ENCODE results near the gene PDCD4. TPM values are rescaled to one million over a fixed set of nuclear protein-coding genes. Genes with fewer than 3 reads are reported as not detected.

Gene PDCD4
- total RNA-seq, 1 experiment from 2014 or later, result 63.0 TPM

DNA sequence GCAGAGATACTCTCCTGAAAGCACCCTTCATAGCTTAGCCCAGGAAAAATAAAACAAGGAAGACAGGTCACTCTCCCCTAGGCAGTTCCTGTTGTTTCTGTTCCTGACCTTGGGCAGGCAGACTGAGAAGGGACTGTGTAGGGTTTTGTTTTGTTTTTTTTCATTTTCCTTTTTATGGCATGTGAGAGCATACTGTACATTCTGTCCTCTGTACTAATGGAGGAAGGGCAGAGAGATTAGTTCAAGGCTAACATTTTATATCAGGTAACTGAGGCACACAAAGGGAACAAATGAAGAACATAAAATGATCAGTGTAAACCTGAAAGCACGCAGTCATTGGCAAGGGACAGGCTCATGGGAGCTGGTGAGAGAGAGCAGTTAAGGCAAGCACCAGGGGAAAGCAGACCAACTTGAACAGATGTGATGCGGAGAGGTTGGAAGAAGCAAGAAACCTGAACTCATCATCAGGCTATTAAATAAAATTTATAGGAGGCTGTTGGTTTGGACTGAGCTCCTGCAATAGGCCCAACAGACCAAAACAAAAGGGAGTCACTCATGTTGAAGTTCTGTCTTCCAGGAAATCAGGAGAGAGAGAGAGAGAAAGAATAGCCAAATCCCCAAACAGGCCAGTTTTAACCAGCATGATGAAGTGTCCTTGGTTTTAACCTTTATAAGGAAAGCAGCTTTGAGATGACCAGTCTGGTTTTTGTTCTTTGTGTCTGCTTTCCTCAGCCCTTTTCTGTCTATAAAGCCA, 34.1 kb upstream of the PDCD4 start:
- Histone ChIP-seq H3K9ac (ENCODE audit: low read length) (no peak overlapping the region), H3K27me3 (ENCODE audit: insufficient read depth, low read length) (no peaks in the 10 kb centered on the region), H3K79me2 (ENCODE audit: insufficient read depth, low read length) (no peaks in the 10 kb centered on the region), H3K4me2 (ENCODE audit: low read length) (no peak overlapping the region), H3K4me3 (replicated peaks in 1 of 2; ENCODE audit: low read depth in 1 of 2, low read length in 2 of 2) (no peak overlapping the region), H3K9me3 (ENCODE audit: control insufficient read depth in 1 of 2, insufficient read depth in 1 of 2, low read depth in 1 of 2, low read length in 2 of 2) (no peaks in the 10 kb centered on the region), H3K9me2 (ENCODE audit: insufficient read depth) (no peaks in the 10 kb centered on the region), H2AFZ (ENCODE audit: low read depth, low read length, poor library complexity, severe bottlenecking) (no peak overlapping the region), H3K4me1 (ENCODE audit: control insufficient read depth in 1 of 2, insufficient read depth in 2 of 2, low read length in 2 of 2) (no peaks in the 10 kb centered on the region), H3K27ac (ENCODE audit: low read depth, low read length) (no peak overlapping the region), H3K36me3 (ENCODE audit: control insufficient read depth in 1 of 2, insufficient read depth in 2 of 2, low read length in 2 of 2) (no peaks in the 10 kb centered on the region), H4K20me1 (ENCODE audit: insufficient read depth) (no peaks in the 10 kb centered on the region)
- BruUV-seq (replicated peaks), result no TSS peak
- intact Hi-C loops (cut with micrococcal nuclease), result no loop called here
- ChIA-PET CTCF (no interaction called here), RAD21 (ENCODE audit: low non-redundant PET in 1 of 2, low total read pairs in 2 of 2, uncharacterized antibody in 2 of 2, unreplicated experiment in 2 of 2) (interaction anchor here in 1 of 2 experiments (0.6 kb wide), 1 partner anchor 14 kb away, joined by 3 read pairs; no protein-coding TSS in a partner anchor), POLR2A (no interaction called here)
- DNase-seq (ENCODE audit: low read depth, low spot score) (no peak), ATAC-seq (no peak)
- TF ChIP-seq EZH2phosphoT487 (IDR thresholded peaks at IDR 0.05; ENCODE audit: borderline replicate concordance) (no peak), CEBPB (IDR thresholded peaks at IDR 0.05; ENCODE audit: low read depth) (no peak), SIN3A (IDR thresholded peaks at IDR 0.05; ENCODE audit: low read depth) (no peak), ZFX (IDR thresholded peaks at IDR 0.05) (no peak), YY1 (IDR thresholded peaks at IDR 0.05; ENCODE audit: extremely low read depth, insufficient replicate concordance, low read depth, low read length) (no peak), FOSL1 (IDR thresholded peaks at IDR 0.05; ENCODE audit: low read depth) (no peak), CBX3 (IDR thresholded peaks at IDR 0.05; ENCODE audit: low read depth) (no peak), TCF7L2 (IDR thresholded peaks at IDR 0.05; ENCODE audit: borderline replicate concordance, extremely low read depth, insufficient read depth, insufficient read length) (no peak), ELF1 (IDR thresholded peaks at IDR 0.05; ENCODE audit: borderline replicate concordance, low read depth) (no peak), ZNF274 (IDR thresholded peaks at IDR 0.05; ENCODE audit: low read depth, low read length) (no peak), POLR2A (IDR thresholded peaks at IDR 0.05; ENCODE audit: borderline replicate concordance, extremely low read depth, insufficient read depth, insufficient read length) (no peak), RAD21 (IDR thresholded peaks at IDR 0.05; ENCODE audit: low read depth) (no peak), SRF (IDR thresholded peaks at IDR 0.05; ENCODE audit: low read depth) (no peak), JUND (IDR thresholded peaks at IDR 0.05) (no peak), SP1 (IDR thresholded peaks at IDR 0.05; ENCODE audit: low read depth) (no peak)
- TF ChIP-seq, protein P1, sequence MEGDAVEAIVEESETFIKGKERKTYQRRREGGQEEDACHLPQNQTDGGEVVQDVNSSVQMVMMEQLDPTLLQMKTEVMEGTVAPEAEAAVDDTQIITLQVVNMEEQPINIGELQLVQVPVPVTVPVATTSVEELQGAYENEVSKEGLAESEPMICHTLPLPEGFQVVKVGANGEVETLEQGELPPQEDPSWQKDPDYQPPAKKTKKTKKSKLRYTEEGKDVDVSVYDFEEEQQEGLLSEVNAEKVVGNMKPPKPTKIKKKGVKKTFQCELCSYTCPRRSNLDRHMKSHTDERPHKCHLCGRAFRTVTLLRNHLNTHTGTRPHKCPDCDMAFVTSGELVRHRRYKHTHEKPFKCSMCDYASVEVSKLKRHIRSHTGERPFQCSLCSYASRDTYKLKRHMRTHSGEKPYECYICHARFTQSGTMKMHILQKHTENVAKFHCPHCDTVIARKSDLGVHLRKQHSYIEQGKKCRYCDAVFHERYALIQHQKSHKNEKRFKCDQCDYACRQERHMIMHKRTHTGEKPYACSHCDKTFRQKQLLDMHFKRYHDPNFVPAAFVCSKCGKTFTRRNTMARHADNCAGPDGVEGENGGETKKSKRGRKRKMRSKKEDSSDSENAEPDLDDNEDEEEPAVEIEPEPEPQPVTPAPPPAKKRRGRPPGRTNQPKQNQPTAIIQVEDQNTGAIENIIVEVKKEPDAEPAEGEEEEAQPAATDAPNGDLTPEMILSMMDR (IDR thresholded peaks at IDR 0.05 in 2 of 3, conservative IDR thresholded peaks at IDR 0.05 in 1 of 3; ENCODE audit: borderline replicate concordance in 1 of 3, insufficient read depth in 1 of 3, low read depth in 2 of 3, low read length in 2 of 3), result no peak
- TF ChIP-seq, protein P2, sequence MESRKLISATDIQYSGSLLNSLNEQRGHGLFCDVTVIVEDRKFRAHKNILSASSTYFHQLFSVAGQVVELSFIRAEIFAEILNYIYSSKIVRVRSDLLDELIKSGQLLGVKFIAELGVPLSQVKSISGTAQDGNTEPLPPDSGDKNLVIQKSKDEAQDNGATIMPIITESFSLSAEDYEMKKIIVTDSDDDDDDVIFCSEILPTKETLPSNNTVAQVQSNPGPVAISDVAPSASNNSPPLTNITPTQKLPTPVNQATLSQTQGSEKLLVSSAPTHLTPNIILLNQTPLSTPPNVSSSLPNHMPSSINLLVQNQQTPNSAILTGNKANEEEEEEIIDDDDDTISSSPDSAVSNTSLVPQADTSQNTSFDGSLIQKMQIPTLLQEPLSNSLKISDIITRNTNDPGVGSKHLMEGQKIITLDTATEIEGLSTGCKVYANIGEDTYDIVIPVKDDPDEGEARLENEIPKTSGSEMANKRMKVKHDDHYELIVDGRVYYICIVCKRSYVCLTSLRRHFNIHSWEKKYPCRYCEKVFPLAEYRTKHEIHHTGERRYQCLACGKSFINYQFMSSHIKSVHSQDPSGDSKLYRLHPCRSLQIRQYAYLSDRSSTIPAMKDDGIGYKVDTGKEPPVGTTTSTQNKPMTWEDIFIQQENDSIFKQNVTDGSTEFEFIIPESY (IDR thresholded peaks at IDR 0.05; ENCODE audit: extremely low read depth, insufficient replicate concordance, low read length), result no peak
- TF ChIP-seq, protein P3, sequence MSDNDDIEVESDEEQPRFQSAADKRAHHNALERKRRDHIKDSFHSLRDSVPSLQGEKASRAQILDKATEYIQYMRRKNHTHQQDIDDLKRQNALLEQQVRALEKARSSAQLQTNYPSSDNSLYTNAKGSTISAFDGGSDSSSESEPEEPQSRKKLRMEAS (IDR thresholded peaks at IDR 0.05), result no peak
- TF ChIP-seq, protein P4, sequence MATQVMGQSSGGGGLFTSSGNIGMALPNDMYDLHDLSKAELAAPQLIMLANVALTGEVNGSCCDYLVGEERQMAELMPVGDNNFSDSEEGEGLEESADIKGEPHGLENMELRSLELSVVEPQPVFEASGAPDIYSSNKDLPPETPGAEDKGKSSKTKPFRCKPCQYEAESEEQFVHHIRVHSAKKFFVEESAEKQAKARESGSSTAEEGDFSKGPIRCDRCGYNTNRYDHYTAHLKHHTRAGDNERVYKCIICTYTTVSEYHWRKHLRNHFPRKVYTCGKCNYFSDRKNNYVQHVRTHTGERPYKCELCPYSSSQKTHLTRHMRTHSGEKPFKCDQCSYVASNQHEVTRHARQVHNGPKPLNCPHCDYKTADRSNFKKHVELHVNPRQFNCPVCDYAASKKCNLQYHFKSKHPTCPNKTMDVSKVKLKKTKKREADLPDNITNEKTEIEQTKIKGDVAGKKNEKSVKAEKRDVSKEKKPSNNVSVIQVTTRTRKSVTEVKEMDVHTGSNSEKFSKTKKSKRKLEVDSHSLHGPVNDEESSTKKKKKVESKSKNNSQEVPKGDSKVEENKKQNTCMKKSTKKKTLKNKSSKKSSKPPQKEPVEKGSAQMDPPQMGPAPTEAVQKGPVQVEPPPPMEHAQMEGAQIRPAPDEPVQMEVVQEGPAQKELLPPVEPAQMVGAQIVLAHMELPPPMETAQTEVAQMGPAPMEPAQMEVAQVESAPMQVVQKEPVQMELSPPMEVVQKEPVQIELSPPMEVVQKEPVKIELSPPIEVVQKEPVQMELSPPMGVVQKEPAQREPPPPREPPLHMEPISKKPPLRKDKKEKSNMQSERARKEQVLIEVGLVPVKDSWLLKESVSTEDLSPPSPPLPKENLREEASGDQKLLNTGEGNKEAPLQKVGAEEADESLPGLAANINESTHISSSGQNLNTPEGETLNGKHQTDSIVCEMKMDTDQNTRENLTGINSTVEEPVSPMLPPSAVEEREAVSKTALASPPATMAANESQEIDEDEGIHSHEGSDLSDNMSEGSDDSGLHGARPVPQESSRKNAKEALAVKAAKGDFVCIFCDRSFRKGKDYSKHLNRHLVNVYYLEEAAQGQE (IDR thresholded peaks at IDR 0.05; ENCODE audit: low read depth), result no peak
- TF ChIP-seq, protein P5, sequence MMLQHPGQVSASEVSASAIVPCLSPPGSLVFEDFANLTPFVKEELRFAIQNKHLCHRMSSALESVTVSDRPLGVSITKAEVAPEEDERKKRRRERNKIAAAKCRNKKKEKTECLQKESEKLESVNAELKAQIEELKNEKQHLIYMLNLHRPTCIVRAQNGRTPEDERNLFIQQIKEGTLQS (IDR thresholded peaks at IDR 0.05), result no peak

Data from HCT116 (cell line).